HEK293 (cell line): ENCODE results near the gene TMEM218.

Experiments used
- CTCF ChIP-seq: fragments of 450-650 bp; formaldehyde crosslinking; IDR thresholded peaks from 2 replicates; pipeline ENCODE4 v1.5.1; 2016; ENCODE audit warnings: missing biosample characterization, missing genetic modification characterization
- MEIS1 ChIP-seq: sonication (generic); formaldehyde crosslinking; IDR thresholded peaks from 2 replicates; pipeline ENCODE4 v1.8.1; 2022; ENCODE audit warnings: missing genetic modification reagents, mild to moderate bottlenecking, borderline replicate concordance
- YY1 ChIP-seq: fragments of 450-650 bp; formaldehyde crosslinking; IDR thresholded peaks from 2 replicates; pipeline ENCODE4 v1.5.1; 2018; ENCODE audit warnings: missing biosample characterization, missing genetic modification characterization
- ZFP3 ChIP-seq: fragments of 450-650 bp; formaldehyde crosslinking; IDR thresholded peaks from 2 replicates; pipeline ENCODE4 v1.5.1; 2016; ENCODE audit warnings: low read depth, missing biosample characterization, missing genetic modification characterization
- ZNF169 ChIP-seq: fragments of 450-650 bp; formaldehyde crosslinking; IDR thresholded peaks from 2 replicates; pipeline ENCODE4 v1.5.1; 2016; ENCODE audit warnings: missing biosample characterization, missing genetic modification characterization
- ZNF2 ChIP-seq: fragments of 450-650 bp; formaldehyde crosslinking; IDR thresholded peaks from 2 replicates; pipeline ENCODE4 v1.5.1; 2016; ENCODE audit warnings: missing biosample characterization, missing genetic modification characterization
- ZNF24 ChIP-seq: fragments of 450-650 bp; formaldehyde crosslinking; IDR thresholded peaks from 2 replicates; pipeline ENCODE4 v1.5.1; 2016; ENCODE audit warnings: missing biosample characterization, missing genetic modification characterization
- ZNF544 ChIP-seq: fragments of 450-650 bp; formaldehyde crosslinking; IDR thresholded peaks from 2 replicates; pipeline ENCODE4 v1.5.0; 2017; ENCODE audit warnings: missing biosample characterization, missing genetic modification characterization
- TF ChIP-seq, protein P1 (sequence below): fragments of 450-650 bp; formaldehyde crosslinking; conservative IDR thresholded peaks from 2 replicates; pipeline ENCODE4 v1.5.1; 2016; ENCODE audit warnings: low read depth, missing biosample characterization, missing genetic modification characterization
- TF ChIP-seq, protein P2 (sequence below): fragments of 450-650 bp; formaldehyde crosslinking; IDR thresholded peaks from 2 replicates; pipeline ENCODE4 v1.5.1; 2016; ENCODE audit warnings: missing biosample characterization, missing genetic modification characterization, low read depth

- TF ChIP-seq ZNF24 (tag by site-specific recombination): no peak
- TF ChIP-seq CTCF (tag by site-specific recombination): no peak
- TF ChIP-seq MEIS1: no peak
- TF ChIP-seq ZNF2: no peak
- TF ChIP-seq, protein P1, sequence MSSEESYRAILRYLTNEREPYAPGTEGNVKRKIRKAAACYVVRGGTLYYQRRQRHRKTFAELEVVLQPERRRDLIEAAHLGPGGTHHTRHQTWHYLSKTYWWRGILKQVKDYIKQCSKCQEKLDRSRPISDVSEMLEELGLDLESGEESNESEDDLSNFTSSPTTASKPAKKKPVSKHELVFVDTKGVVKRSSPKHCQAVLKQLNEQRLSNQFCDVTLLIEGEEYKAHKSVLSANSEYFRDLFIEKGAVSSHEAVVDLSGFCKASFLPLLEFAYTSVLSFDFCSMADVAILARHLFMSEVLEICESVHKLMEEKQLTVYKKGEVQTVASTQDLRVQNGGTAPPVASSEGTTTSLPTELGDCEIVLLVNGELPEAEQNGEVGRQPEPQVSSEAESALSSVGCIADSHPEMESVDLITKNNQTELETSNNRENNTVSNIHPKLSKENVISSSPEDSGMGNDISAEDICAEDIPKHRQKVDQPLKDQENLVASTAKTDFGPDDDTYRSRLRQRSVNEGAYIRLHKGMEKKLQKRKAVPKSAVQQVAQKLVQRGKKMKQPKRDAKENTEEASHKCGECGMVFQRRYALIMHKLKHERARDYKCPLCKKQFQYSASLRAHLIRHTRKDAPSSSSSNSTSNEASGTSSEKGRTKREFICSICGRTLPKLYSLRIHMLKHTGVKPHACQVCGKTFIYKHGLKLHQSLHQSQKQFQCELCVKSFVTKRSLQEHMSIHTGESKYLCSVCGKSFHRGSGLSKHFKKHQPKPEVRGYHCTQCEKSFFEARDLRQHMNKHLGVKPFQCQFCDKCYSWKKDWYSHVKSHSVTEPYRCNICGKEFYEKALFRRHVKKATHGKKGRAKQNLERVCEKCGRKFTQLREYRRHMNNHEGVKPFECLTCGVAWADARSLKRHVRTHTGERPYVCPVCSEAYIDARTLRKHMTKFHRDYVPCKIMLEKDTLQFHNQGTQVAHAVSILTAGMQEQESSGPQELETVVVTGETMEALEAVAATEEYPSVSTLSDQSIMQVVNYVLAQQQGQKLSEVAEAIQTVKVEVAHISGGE (tag by site-specific recombination): no peak
- TF ChIP-seq ZNF169 (tag by site-specific recombination): no peak
- TF ChIP-seq, protein P2, sequence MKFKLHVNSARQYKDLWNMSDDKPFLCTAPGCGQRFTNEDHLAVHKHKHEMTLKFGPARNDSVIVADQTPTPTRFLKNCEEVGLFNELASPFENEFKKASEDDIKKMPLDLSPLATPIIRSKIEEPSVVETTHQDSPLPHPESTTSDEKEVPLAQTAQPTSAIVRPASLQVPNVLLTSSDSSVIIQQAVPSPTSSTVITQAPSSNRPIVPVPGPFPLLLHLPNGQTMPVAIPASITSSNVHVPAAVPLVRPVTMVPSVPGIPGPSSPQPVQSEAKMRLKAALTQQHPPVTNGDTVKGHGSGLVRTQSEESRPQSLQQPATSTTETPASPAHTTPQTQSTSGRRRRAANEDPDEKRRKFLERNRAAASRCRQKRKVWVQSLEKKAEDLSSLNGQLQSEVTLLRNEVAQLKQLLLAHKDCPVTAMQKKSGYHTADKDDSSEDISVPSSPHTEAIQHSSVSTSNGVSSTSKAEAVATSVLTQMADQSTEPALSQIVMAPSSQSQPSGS (tag by site-specific recombination): no peak
- TF ChIP-seq ZNF544: no peak
- no peak for TF ChIP-seq ZFP3
- no peak for TF ChIP-seq YY1 (tag by site-specific recombination)
These were observed 6.0 kb upstream of the TMEM218 start for GRCh38 chr11:125117429-125117828.
